Osteocyte (in vitro differentiated cells): ENCODE results near the gene CERCAM. TPM values are rescaled to one million over a fixed set of nuclear protein-coding genes. Genes with fewer than 3 reads are reported as not detected.
"Not testable (repeated sequence)": the region's sequence is repeated elsewhere in the genome, so short reads cannot be mapped to it uniquely, and the experiment has no call there.

Experiments
- DNase-seq: peaks from one replicate; pipeline ENCODE4 v3.0.0; 2021; ENCODE audit warnings: mixed read lengths; ENCODE audit not compliant: unreplicated experiment; ENCODE audit errors: extremely low spot score
- H3K27ac Mint-ChIP-seq: one replicate; pipeline ENCODE4 v1.8.0; 2021; ENCODE audit warnings: mild to moderate bottlenecking, mixed read lengths; ENCODE audit not compliant: unreplicated experiment
- H3K27me3 Mint-ChIP-seq: one replicate; pipeline ENCODE4 v1.8.0; 2021; ENCODE audit warnings: mixed read lengths; ENCODE audit not compliant: unreplicated experiment
- H3K36me3 Mint-ChIP-seq: one replicate; pipeline ENCODE4 v1.8.0; 2021; ENCODE audit warnings: mixed read lengths; ENCODE audit not compliant: unreplicated experiment
- H3K4me1 Mint-ChIP-seq: one replicate; pipeline ENCODE4 v1.8.0; 2021; ENCODE audit warnings: mixed read lengths; ENCODE audit not compliant: unreplicated experiment
- H3K4me3 Mint-ChIP-seq: one replicate; pipeline ENCODE4 v1.8.0; 2021; ENCODE audit warnings: mild to moderate bottlenecking, moderate library complexity, mixed read lengths; ENCODE audit not compliant: unreplicated experiment
- H3K9me3 Mint-ChIP-seq: one replicate; pipeline ENCODE4 v1.8.0; 2021; ENCODE audit warnings: mixed read lengths; ENCODE audit not compliant: unreplicated experiment
- CTCF ChIP-seq: fragments of 200-600 bp; sonication (generic); IDR thresholded peaks from 2 replicates; pipeline ENCODE4 v1.5.0; 2021; ENCODE audit warnings: antibody characterized with exemption, mild to moderate bottlenecking, moderate library complexity
- total RNA-seq: library from RNA; stranded (reverse); gene quantifications from 2 replicates; pipeline ENCODE4 v1.2.1, GENCODE V29; 2021

Gene CERCAM
- total RNA-seq, 1 donor from 2014 or later: 128 TPM

- TF ChIP-seq CTCF: no peak
- H3K9me3 Mint-ChIP-seq: no peaks in the 10 kb centered on the region
- H3K36me3 Mint-ChIP-seq: no peaks in the 10 kb centered on the region
- no peak for DNase-seq
- H3K27ac Mint-ChIP-seq: no peak overlapping the region
- no peak overlapping the region for H3K4me3 Mint-ChIP-seq
- no peaks in the 10 kb centered on the region for H3K27me3 Mint-ChIP-seq
- no peaks in the 10 kb centered on the region for H3K4me1 Mint-ChIP-seq
These were observed 21.5 kb downstream of the CERCAM start for GRCh38 chr9:128442150-128442549.

- H3K36me3 Mint-ChIP-seq, H3K27me3 Mint-ChIP-seq, H3K27ac Mint-ChIP-seq, H3K4me1 Mint-ChIP-seq, H3K4me3 Mint-ChIP-seq, H3K9me3 Mint-ChIP-seq, DNase-seq: not testable (repeated sequence)
These were observed 25.8 kb downstream of the CERCAM start for GRCh38 chr9:128446505-128446904.

- DNase-seq: no peak
- Mint-ChIP-seq H3K36me3 (no peaks in the 10 kb centered on the region), H3K27me3 (no peaks in the 10 kb centered on the region), H3K4me3 (no peak overlapping the region), H3K4me1 (no peaks in the 10 kb centered on the region), H3K27ac (no peak overlapping the region), H3K9me3 (no peaks in the 10 kb centered on the region)
- TF ChIP-seq CTCF: no peak
These were observed 28.1 kb downstream of the CERCAM start for GRCh38 chr9:128448746-128449145.

- Mint-ChIP-seq H3K27me3 (no peaks in the 10 kb centered on the region), H3K9me3 (no peaks in the 10 kb centered on the region), H3K4me1 (peaks cover 13% of the 10 kb centered on the region), H3K4me3 (peak overlapping the region; percentile 89), H3K36me3 (peaks cover 2% of the 10 kb centered on the region), H3K27ac (peak overlapping the region; percentile 93)
- no peak for DNase-seq
- TF ChIP-seq CTCF: no peak
These were observed 34.3 kb downstream of the CERCAM start for GRCh38 chr9:128454991-128455390.

- peaks cover 13% of the 10 kb centered on the region for H3K4me1 Mint-ChIP-seq
- peak within 1 kb of the TSS; percentile 93 for H3K27ac Mint-ChIP-seq
- H3K27me3 Mint-ChIP-seq: no peaks in the 10 kb centered on the region
- H3K36me3 Mint-ChIP-seq: peaks cover 7% of the 10 kb centered on the region
- H3K4me3 Mint-ChIP-seq: peak within 1 kb of the TSS; percentile 89
- H3K9me3 Mint-ChIP-seq: no peaks in the 10 kb centered on the region
- DNase-seq: peak; percentile 99
- TF ChIP-seq CTCF: no peak
These were observed 35.4 kb downstream of the CERCAM start, which contains the start of gene ODF2 for GRCh38 chr9:128455849-128456612. ODF2 (plus strand) TSS chr9:128456006; CDS start chr9:128456092, 86 bp downstream.
